AG09309 (cell line): ENCODE measurements around the gene NFASC.

Experiments used
- DNase-seq: peaks from one replicate; pipeline ENCODE4 v3.0.0-alpha.2; 2010; ENCODE audit warnings: low read depth
- H3K4me3 ChIP-seq: 2 replicates; pipeline ENCODE4 v1.5.1; 2011; ENCODE audit warnings: mild to moderate bottlenecking, low read depth, low read length, moderate library complexity; ENCODE audit not compliant: control insufficient read depth
- CTCF ChIP-seq: IDR thresholded peaks from 2 replicates; pipeline ENCODE4 v1.5.1; 2011; ENCODE audit warnings: mild to moderate bottlenecking, low read depth, low read length, inconsistent platforms; ENCODE audit not compliant: insufficient read depth, control insufficient read depth; ENCODE audit errors: missing control alignments

The NFASC gene

GRCh38 chr1:205032508-205032907, 161.8 kb downstream of the NFASC start:
- DNase-seq = no peak
- TF ChIP-seq CTCF = no peak
- no peak overlapping the region for H3K4me3 ChIP-seq

- no peak for TF ChIP-seq CTCF
- DNase-seq = no peak
- no peak overlapping the region for H3K4me3 ChIP-seq
These were observed 166.9 kb downstream of the NFASC start for GRCh38 chr1:205037539-205037938.

- no peak overlapping the region for H3K4me3 ChIP-seq
- DNase-seq = no peak
- no peak for TF ChIP-seq CTCF
These were observed 167.6 kb downstream of the NFASC start for GRCh38 chr1:205038132-205038786.

GRCh38 chr1:205041001-205041715, 170.5 kb downstream of the NFASC start:
- no peak for DNase-seq
- TF ChIP-seq CTCF = no peak
- no peak overlapping the region for H3K4me3 ChIP-seq

GRCh38 chr1:205041998-205042910, 171.6 kb downstream of the NFASC start:
- TF ChIP-seq CTCF = no peak
- H3K4me3 ChIP-seq = no peak overlapping the region
- no peak for DNase-seq
